Sigmoid colon (tissue), 4 donors: ENCODE measurements around the gene ARR3.

Source experiments
- EP300 ChIP-seq, 4 donors: sonication (generic); formaldehyde crosslinking; IDR thresholded peaks; one replicate each; pipeline ENCODE4 v1.6.1; 2017; ENCODE audit warnings: antibody characterized with exemption in 4 of 4
- POLR2A ChIP-seq, 2 donors: fragments of 450-650 bp; IDR thresholded peaks; one replicate each; pipeline ENCODE4 v1.6.1; 2016; ENCODE audit warnings: antibody characterized with exemption in 2 of 2, mild to moderate bottlenecking in 2 of 2, moderate library complexity in 2 of 2
- POLR2AphosphoS5 ChIP-seq, 4 donors: sonication (generic); formaldehyde crosslinking; IDR thresholded peaks; one replicate each; pipeline ENCODE4 v1.6.1; 2017; ENCODE audit warnings: antibody characterized with exemption in 4 of 4
- TF ChIP-seq, protein P1 (sequence below), 4 experiments: fragments of 450-650 bp in 3 of 4; fragments of 200-600 bp in 1 of 4; IDR thresholded peaks; one replicate each; pipeline ENCODE4 v1.5.1; 2016 to 2019; ENCODE audit warnings: antibody characterized with exemption in 4 of 4, mild to moderate bottlenecking in 3 of 4, moderate library complexity in 2 of 4

DNA sequence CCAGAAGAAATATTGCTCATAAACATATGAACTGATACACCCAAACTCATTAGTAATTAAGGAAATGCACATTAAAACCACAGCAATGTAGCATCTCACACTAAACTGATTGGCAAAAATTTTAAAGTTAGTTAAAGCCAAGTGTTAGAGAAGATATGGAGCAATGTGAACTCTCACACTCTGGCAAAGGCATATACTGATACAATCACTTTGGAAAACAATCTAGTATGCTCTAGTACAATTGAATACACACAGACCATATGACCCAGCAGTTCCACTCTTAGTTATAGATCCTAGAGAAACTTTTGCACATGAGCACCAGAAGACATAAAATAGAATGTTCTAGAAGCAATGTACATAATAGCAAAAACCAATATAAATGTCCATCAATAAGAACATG, 42.1 kb upstream of the ARR3 start:
- no peak for TF ChIP-seq EP300 (IDR thresholded peaks at IDR 0.05)
- TF ChIP-seq, protein P1, sequence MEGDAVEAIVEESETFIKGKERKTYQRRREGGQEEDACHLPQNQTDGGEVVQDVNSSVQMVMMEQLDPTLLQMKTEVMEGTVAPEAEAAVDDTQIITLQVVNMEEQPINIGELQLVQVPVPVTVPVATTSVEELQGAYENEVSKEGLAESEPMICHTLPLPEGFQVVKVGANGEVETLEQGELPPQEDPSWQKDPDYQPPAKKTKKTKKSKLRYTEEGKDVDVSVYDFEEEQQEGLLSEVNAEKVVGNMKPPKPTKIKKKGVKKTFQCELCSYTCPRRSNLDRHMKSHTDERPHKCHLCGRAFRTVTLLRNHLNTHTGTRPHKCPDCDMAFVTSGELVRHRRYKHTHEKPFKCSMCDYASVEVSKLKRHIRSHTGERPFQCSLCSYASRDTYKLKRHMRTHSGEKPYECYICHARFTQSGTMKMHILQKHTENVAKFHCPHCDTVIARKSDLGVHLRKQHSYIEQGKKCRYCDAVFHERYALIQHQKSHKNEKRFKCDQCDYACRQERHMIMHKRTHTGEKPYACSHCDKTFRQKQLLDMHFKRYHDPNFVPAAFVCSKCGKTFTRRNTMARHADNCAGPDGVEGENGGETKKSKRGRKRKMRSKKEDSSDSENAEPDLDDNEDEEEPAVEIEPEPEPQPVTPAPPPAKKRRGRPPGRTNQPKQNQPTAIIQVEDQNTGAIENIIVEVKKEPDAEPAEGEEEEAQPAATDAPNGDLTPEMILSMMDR (IDR thresholded peaks at IDR 0.05): no peak
- TF ChIP-seq POLR2A (IDR thresholded peaks at IDR 0.05): no peak
- no peak for TF ChIP-seq POLR2AphosphoS5 (IDR thresholded peaks at IDR 0.05)
